Measurements from ENCODE around the gene TENT4A. TPM values are rescaled to one million over a fixed set of nuclear protein-coding genes. Genes with fewer than 3 reads are reported as not detected.

TENT4A gene
- polyA plus RNA-seq, 1 experiment: 4.0 TPM

GRCh38 chr5:6791031-6791430, 77.8 kb downstream of the TENT4A start:
- TF ChIP-seq CTCF (IDR thresholded peaks at IDR 0.05; ENCODE audit: low read depth, low read length): no peak
- Histone ChIP-seq H3K27me3 (ENCODE audit: control insufficient read depth, insufficient read depth, low read length) (no peaks in the 10 kb centered on the region), H3K4me3 (ENCODE audit: low read depth, low read length) (no peak overlapping the region), H3K27ac (ENCODE audit: low read depth, low read length) (no peak overlapping the region), H3K9me3 (ENCODE audit: control insufficient read depth, insufficient read depth, low read length) (no peaks in the 10 kb centered on the region)
- ChIA-PET CTCF (no interaction called here), POLR2A (no interaction called here)
- no peak for DNase-seq (ENCODE audit: low read depth, low spot score)

- POLR2A ChIA-PET: no interaction called here
- TF ChIP-seq CTCF (IDR thresholded peaks at IDR 0.05; ENCODE audit: low read depth, low read length): no peak
Measured at GRCh38 chr5:6792376-6792775, 79.1 kb downstream of the TENT4A start.

GRCh38 chr5:6792911-6793471, 79.8 kb downstream of the TENT4A start:
- DNase-seq (ENCODE audit: low read depth, low spot score): no peak
- H3K27me3 ChIP-seq (ENCODE audit: control insufficient read depth, insufficient read depth, low read length): no peaks in the 10 kb centered on the region
- CTCF ChIA-PET: no interaction called here
- no peak overlapping the region for H3K4me3 ChIP-seq (ENCODE audit: low read depth, low read length)
- no peak overlapping the region for H3K27ac ChIP-seq (ENCODE audit: low read depth, low read length)
- no peaks in the 10 kb centered on the region for H3K9me3 ChIP-seq (ENCODE audit: control insufficient read depth, insufficient read depth, low read length)
- TF ChIP-seq CTCF (IDR thresholded peaks at IDR 0.05; ENCODE audit: low read depth, low read length): no peak
- POLR2A ChIA-PET: no interaction called here

More at GRCh38 chr5:6792376-6792775, 79.1 kb downstream of the TENT4A start:
- no peak overlapping the region for H3K27ac ChIP-seq (ENCODE audit: low read depth, low read length)
- CTCF ChIA-PET: no interaction called here
- H3K27me3 ChIP-seq (ENCODE audit: control insufficient read depth, insufficient read depth, low read length): no peaks in the 10 kb centered on the region
- DNase-seq (ENCODE audit: low read depth, low spot score): no peak
- H3K4me3 ChIP-seq (ENCODE audit: low read depth, low read length): no peak overlapping the region
- H3K9me3 ChIP-seq (ENCODE audit: control insufficient read depth, insufficient read depth, low read length): no peaks in the 10 kb centered on the region

- ChIA-PET CTCF (no interaction called here), POLR2A (no interaction called here)
- TF ChIP-seq CTCF (IDR thresholded peaks at IDR 0.05; ENCODE audit: low read depth, low read length): no peak
- Histone ChIP-seq H3K27ac (ENCODE audit: low read depth, low read length) (no peak overlapping the region), H3K9me3 (ENCODE audit: control insufficient read depth, insufficient read depth, low read length) (no peaks in the 10 kb centered on the region), H3K4me3 (ENCODE audit: low read depth, low read length) (no peak overlapping the region), H3K27me3 (ENCODE audit: control insufficient read depth, insufficient read depth, low read length) (no peaks in the 10 kb centered on the region)
- no peak for DNase-seq (ENCODE audit: low read depth, low spot score)
Measured at GRCh38 chr5:6801236-6801635, 88.0 kb downstream of the TENT4A start.

GRCh38 chr5:6803981-6804550, 90.8 kb downstream of the TENT4A start:
- no peak overlapping the region for H3K4me3 ChIP-seq (ENCODE audit: low read depth, low read length)
- H3K9me3 ChIP-seq (ENCODE audit: control insufficient read depth, insufficient read depth, low read length): no peaks in the 10 kb centered on the region
- ChIA-PET CTCF (no interaction called here), POLR2A (no interaction called here)
- no peak for TF ChIP-seq CTCF (IDR thresholded peaks at IDR 0.05; ENCODE audit: low read depth, low read length)
- no peak for DNase-seq (ENCODE audit: low read depth, low spot score)
- no peaks in the 10 kb centered on the region for H3K27me3 ChIP-seq (ENCODE audit: control insufficient read depth, insufficient read depth, low read length)
- no peak overlapping the region for H3K27ac ChIP-seq (ENCODE audit: low read depth, low read length)
